Gastrocnemius medialis (tissue), 4 donors: ENCODE data around the gene LZTS2. TPM values are rescaled to one million over a fixed set of nuclear protein-coding genes. Genes with fewer than 3 reads are reported as not detected.

Experiments
- ATAC-seq, 2 donors: fragments of 150-250 bp; one replicate each; pipeline ENCODE4 v1.9.1; 2016
- DNase-seq, 2 donors: peaks; one replicate each; pipeline ENCODE4 v3.0.0-alpha.2; 2019
- H3K27ac ChIP-seq, 4 donors: fragments of 200-600 bp; sonication (generic); 1 replicate in 1 of 4; 2 replicates in 3 of 4; pipeline ENCODE4 v1.5.1; 2016 to 2018; ENCODE audit warnings: mild to moderate bottlenecking in 2 of 4, moderate library complexity in 1 of 4
- H3K27me3 ChIP-seq, 3 donors: fragments of 200-600 bp; sonication (generic) in 2 of 3; 1 replicate in 1 of 3; 2 replicates in 2 of 3; pipeline versions ENCODE4 v1.5.1 to v1.6.0; 2016 to 2019; ENCODE audit warnings: mild to moderate bottlenecking in 1 of 3, moderate library complexity in 1 of 3
- H3K36me3 ChIP-seq, 2 donors: fragments of 200-600 bp; sonication (generic) in 1 of 2; one replicate each; pipeline ENCODE4 v1.5.1; 2017 to 2018
- H3K4me1 ChIP-seq, 2 donors: fragments of 200-600 bp; sonication (generic) in 1 of 2; one replicate each; pipeline ENCODE4 v1.5.1; 2016 to 2017; ENCODE audit warnings: mild to moderate bottlenecking in 2 of 2
- H3K4me3 ChIP-seq, 4 donors: fragments of 200-600 bp; sonication (generic) in 3 of 4; 1 replicate in 1 of 4; 2 replicates in 3 of 4; pipeline ENCODE4 v1.5.1; 2016 to 2019; ENCODE audit warnings: mild to moderate bottlenecking in 2 of 4
- H3K9me3 ChIP-seq, 3 donors: fragments of 200-600 bp; sonication (generic) in 2 of 3; 1 replicate in 1 of 3; 2 replicates in 2 of 3; pipeline ENCODE4 v1.5.1; 2016 to 2019
- POLR2A ChIP-seq, 2 donors: fragments of 450-650 bp; IDR thresholded peaks; one replicate each; pipeline ENCODE4 v1.6.1; 2017; ENCODE audit warnings: antibody characterized with exemption in 2 of 2, mild to moderate bottlenecking in 2 of 2, moderate library complexity in 2 of 2
- in situ Hi-C, 4 donors: fragments of 200-750 bp; cut with MboI; loops; one replicate each; pipeline versions ENCODE4 v1.15.0 to v1.8.0; 2017; ENCODE audit warnings: low sequenced_read_pairs in 4 of 4
- intact Hi-C: fragments of 100-400 bp; cut with DNase I; formaldehyde crosslinking; loops from one replicate; pipeline ENCODE4 v1.15.1; 2023; ENCODE audit warnings: low total_unique reads
- total RNA-seq, 4 donors: library from RNA; depleted of rRNA; stranded (reverse); fragments of >200 nt; gene quantifications; one replicate each; pipeline versions ENCODE4 v1.1.0 to v1.2.3, GENCODE V29; 2016
- TF ChIP-seq, protein P1 (sequence below), 5 experiments: fragments of 450-650 bp in 3 of 5; fragments of 200-600 bp in 2 of 5; sonication (generic) in 2 of 5; IDR thresholded peaks in 4 of 5; conservative IDR thresholded peaks in 1 of 5; 1 replicate in 4 of 5; 2 replicates in 1 of 5; pipeline ENCODE4 v1.5.1; 2016 to 2019; ENCODE audit warnings: antibody characterized with exemption in 5 of 5, mild to moderate bottlenecking in 3 of 5, moderate library complexity in 3 of 5

LZTS2 gene
- total RNA-seq, 4 donors from 2014 or later = 22.5 to 44.7 (median 26.7) TPM

DNA sequence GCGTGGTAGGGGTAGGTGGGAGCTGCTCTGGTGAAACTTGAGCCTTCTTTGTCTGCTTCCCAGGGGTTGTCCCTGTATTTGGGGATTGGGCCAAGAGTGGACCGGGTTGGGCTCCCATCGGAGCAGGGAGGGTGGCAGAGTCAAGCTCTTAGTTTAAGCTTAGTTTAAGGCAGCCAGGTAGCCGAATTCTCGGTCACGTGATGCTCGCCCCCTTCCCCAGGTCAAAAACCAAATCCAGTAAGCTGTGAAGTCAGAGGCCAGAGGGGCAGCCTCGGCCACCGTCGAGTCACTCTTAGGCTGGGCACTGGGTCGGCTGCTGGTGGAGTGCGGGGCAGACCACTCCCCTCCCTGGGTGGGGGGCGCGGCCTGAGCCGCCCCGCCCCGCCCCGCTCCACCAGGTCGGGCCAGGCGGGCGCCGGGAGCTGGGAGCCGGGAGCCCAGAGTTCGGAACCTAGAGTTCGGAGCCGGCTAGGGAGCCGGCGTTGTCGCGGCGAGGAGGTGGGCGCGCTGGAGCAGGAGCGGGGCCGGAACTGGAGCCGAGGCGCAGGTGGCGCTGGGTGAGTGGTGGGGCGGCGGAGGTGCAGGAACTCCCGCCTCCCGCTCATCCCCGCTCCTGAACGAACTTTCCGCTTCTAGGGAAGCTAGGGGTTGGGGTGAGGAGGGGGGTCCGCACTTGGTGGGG, 2.8 kb upstream of the LZTS2 start:
- H3K27ac ChIP-seq = peak overlapping the region; percentile 95 to 100 (median 98)
- ATAC-seq (no peak), DNase-seq (no peak)
- peaks cover 19 to 34% of the 10 kb centered on the region in 2 donors for H3K4me1 ChIP-seq
- intact Hi-C loops = no loop called here
- TF ChIP-seq POLR2A (IDR thresholded peaks at IDR 0.05) = no peak
- TF ChIP-seq, protein P1, sequence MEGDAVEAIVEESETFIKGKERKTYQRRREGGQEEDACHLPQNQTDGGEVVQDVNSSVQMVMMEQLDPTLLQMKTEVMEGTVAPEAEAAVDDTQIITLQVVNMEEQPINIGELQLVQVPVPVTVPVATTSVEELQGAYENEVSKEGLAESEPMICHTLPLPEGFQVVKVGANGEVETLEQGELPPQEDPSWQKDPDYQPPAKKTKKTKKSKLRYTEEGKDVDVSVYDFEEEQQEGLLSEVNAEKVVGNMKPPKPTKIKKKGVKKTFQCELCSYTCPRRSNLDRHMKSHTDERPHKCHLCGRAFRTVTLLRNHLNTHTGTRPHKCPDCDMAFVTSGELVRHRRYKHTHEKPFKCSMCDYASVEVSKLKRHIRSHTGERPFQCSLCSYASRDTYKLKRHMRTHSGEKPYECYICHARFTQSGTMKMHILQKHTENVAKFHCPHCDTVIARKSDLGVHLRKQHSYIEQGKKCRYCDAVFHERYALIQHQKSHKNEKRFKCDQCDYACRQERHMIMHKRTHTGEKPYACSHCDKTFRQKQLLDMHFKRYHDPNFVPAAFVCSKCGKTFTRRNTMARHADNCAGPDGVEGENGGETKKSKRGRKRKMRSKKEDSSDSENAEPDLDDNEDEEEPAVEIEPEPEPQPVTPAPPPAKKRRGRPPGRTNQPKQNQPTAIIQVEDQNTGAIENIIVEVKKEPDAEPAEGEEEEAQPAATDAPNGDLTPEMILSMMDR (IDR thresholded peaks at IDR 0.05 in 4 of 5, conservative IDR thresholded peaks at IDR 0.05 in 1 of 5) = no peak
- peak overlapping the region; percentile 65 to 97 (median 86) for H3K4me3 ChIP-seq
- H3K36me3 ChIP-seq = peaks cover 0 to 14% of the 10 kb centered on the region in 2 donors
- no peaks in the 10 kb centered on the region for H3K9me3 ChIP-seq
- H3K27me3 ChIP-seq = no peaks in the 10 kb centered on the region
- in situ Hi-C loops = no loop called here

DNA sequence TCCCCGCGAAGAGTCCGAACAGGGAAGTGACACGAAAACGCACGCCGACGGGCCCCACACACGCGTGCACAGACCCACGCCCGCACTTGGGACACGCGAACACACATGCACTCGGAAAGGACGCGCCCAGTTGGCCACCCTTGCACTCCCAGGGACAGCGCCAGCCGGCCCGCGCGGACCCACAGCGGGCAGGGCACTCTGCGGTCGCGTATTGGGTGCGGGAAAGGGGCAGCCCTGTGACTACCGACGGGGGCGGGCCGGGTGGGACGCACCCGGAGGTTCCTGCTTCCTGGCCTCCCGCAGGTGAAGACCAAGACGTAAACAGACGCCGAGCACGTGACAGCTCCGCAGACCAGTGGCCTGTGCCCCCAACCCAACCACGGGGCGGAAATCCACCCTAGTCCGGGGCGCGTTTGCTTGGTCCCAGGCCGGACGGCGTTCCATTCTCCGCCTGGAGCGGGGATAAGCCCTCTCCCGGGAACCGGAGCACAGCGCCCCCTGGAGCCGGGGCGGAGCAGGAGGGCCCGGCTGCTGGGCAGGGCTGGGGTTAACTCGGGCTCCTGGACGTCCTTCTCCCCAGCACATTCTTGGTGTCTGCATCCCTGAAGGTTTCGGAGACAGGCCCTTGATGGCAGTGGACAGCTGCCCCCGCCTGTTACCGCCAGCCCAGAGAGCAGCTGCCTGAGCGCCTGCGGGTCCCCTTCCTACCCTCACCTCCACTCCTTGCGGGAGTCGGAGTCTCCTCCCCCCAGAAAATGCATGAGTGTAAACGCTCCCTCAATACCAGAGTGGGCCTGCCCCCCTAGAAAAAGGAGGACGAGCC, 2.0 kb upstream of the LZTS2 start:
- intact Hi-C loops (loop anchor here (1.0 to 2.0 kb wide), 3 partner anchors 16 to 85 kb away; partner anchors contain the start of genes KAZALD1 and SLF2), in situ Hi-C loops (no loop called here)
- Histone ChIP-seq H3K36me3 (peaks cover 0 to 14% of the 10 kb centered on the region in 2 donors), H3K4me3 (peak overlapping the region; percentile 65 to 97 (median 86)), H3K4me1 (peaks cover 27 to 41% of the 10 kb centered on the region in 2 donors), H3K27me3 (no peaks in the 10 kb centered on the region), H3K9me3 (no peaks in the 10 kb centered on the region), H3K27ac (peak overlapping the region; percentile 95 to 100 (median 98))
- peak; percentile 71 to 86 for DNase-seq
- ATAC-seq = peak; percentile 40 to 53
- TF ChIP-seq, protein P1 (IDR thresholded peaks at IDR 0.05 in 4 of 5, conservative IDR thresholded peaks at IDR 0.05 in 1 of 5) = peak; percentile 87 to 97 (median 95)
- peak in 1 of 2 donors; percentile 47 for TF ChIP-seq POLR2A (IDR thresholded peaks at IDR 0.05)

GRCh38 chr10:100998183-100998990, 1.2 kb upstream of the LZTS2 start:
- Histone ChIP-seq H3K27me3 (no peaks in the 10 kb centered on the region), H3K36me3 (peaks cover 0 to 9% of the 10 kb centered on the region in 2 donors), H3K9me3 (no peaks in the 10 kb centered on the region), H3K27ac (peak overlapping the region; percentile 95 to 100 (median 98)), H3K4me3 (peak overlapping the region; percentile 65 to 97 (median 86)), H3K4me1 (peaks cover 28 to 43% of the 10 kb centered on the region in 2 donors)
- intact Hi-C loops = loop anchor here (1.0 to 2.0 kb wide), 3 partner anchors 15 to 86 kb away; partner anchors contain the start of genes KAZALD1 and SLF2
- in situ Hi-C loops = no loop called here
- no peak for TF ChIP-seq POLR2A (IDR thresholded peaks at IDR 0.05)
- TF ChIP-seq, protein P1 (IDR thresholded peaks at IDR 0.05 in 4 of 5, conservative IDR thresholded peaks at IDR 0.05 in 1 of 5) = no peak
- peak; percentile 49 to 55 for ATAC-seq
- DNase-seq = peak; percentile 78 to 87
